NCI-H2196 treated with DMSO at 0.1 percent for 48 hours (cell line): ENCODE results near the gene SH3GL1.

Experiments
- DNase-seq: peaks from one replicate; lab custom pipeline; 2025; ENCODE audit not compliant: unreplicated experiment; lab: John Stamatoyannopoulos, UW

Gene SH3GL1

DNA sequence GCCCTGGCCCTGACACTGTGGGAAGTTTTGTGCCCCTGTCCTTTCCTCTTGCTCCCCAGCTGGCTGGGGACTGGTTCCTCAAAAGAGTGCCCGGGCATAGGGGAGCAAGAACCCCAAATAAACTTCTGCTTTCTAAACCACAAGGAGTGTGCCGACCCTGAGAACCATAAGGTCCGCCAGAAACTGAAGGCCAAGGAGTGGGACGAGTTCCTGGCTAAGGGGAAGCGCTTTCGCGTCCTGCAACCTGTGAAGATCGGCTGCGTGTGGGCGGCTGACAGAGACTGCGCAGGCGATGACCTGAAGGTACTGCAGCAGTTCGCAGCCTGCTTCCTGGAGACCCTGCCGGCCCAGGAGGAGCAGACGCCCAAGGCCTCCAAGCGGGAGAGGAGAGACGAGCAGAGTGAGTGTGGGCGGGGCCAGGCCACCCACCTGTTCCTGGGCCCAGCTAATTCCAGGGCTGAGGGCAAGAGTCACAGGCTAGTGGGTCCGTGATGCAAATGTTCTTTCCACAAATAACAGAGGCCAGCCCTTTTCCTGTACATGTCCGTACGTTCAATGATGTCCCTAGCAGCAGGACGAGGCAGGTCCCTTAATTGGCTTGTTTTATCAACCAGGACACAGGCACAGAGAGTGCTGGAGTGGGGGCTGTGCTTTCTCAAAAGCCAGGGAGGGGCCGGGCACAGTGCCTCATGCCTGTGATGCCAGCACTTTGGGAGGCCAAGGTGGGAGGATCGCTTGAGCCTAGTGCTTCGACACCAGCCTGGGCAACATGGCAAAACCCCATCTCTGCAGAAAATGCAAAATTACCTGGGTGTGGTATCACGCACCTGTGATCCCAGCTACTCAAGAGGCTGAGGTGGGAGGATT, 31.7 kb upstream of the SH3GL1 start:
- no peak for DNase-seq

DNA sequence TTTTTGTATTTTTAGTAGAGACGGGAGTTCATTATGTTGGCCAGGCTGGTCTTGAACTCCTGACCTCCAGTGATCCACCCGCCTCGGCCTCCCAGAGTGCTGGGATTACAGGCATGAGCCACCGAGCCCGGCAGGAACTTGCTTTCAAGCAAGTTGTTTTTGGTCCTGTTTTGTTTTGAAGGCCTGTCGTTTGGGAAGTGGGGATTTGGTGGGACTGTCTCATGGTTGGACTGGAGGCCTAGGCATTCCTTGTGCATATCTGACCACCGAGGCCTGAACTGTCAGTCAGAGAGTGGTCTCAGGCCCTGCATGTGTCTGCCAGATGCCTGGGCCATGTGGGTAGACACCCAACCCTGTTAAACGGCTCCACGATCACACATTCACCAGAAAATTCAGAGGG, 30.9 kb upstream of the SH3GL1 start:
- DNase-seq: no peak

DNA sequence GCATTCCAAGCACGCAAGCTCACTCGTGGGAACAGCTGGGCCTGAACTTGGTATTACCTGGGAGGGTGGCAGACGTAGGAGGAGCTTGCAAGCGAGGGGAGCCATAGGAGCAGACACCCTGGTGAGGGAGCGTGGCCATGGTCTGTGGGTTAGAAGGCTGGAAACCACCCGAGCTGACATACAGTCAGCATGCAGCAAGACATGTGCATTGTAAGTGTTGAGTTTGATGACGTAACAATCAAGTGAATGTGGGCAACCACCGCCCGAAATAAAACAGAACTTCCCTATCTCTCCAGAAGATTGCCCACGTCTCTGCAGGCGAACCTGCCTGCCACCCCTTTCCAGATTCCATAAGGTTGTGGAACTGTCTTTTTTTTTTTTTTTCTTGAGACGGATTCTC, 30.4 kb upstream of the SH3GL1 start:
- DNase-seq: no peak

DNA sequence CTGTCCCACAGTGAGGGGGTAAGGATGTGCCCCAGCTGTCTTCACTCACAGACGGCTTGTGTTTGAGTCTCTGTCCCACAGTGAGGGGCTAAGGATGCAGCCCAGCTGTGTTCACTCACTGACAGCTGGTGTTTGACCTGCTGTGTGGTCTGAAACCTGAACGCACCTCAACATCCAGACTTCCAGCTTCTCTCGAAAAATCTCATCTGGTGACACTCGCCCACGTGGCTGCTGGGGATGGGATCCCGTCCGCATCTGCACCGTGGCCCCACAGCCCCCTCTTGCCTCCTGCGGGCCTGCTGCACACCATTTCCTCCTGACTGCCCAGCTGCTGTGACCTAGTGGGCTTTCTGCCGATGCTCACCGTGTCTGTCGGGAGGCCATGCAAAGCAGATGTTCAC, 29.4 kb upstream of the SH3GL1 start:
- no peak for DNase-seq

DNA sequence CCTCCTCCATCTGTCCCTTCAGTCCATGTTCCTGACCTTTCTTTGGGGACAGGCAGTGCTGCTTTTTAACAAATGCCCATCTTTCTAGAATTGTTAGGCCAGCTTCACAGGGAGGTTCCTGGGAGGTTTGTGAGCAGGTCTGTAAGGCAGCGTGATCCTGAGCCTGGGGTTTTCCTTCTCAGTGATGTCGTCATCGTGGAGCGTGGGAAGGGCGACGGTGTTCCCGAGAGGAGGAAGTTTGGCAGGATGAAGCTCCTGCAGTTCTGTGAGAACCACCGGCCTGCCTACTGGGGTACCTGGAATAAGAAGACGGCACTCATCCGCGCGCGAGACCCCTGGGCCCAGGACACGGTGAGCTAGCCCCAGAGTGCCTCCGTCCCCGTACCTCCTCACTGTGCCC, 28.9 kb upstream of the SH3GL1 start:
- DNase-seq: no peak

DNA sequence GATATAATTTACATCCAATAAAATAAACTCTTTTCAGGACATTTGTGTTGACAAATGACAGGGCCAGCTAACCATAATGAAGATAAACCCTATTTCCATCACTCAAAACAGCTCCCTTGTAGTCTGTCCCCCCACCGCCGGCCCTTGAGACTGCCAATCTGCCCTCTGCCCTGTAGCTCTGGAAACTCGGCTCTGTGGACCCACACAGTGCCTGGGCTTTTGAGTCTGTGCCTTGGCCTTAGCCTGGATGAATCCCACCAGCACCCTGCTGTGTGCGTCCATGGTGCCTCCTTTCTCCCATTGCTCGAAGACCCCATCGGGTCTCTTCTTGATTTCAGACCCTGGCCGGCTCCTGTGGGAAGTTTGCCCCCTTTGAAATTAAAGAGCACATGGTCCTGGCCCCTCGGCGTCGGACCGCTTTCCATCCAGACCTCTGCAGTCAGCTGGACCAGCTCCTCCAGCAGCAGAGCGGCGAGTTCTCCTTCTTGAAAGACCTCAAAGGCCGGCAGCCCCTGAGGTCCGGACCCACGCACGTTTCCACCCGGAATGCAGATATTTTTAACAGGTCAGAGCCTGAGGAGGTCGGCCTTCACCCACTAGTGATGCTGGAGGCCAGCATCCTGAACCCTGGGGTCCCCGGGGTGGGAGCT, 28.1 kb upstream of the SH3GL1 start:
- no peak for DNase-seq

DNA sequence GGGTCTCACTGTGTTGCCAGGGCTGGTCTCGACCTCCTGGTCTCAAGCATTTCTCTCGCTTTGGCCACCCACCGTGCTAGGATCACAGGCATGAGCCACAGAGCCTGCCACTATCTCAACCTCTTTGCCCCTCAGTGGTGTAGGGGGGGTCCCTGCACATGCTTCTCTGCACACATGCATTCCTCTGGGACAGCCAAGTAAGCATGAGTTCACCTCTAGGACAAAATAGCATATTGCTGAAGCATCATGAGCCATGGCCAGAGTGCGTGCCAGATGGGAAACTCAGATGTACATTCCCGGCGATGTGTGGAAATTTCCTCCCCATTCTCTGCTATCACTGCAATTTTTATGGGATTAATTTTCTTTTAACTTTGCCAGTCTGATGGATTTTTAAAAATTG, 25.2 kb upstream of the SH3GL1 start:
- no peak for DNase-seq

DNA sequence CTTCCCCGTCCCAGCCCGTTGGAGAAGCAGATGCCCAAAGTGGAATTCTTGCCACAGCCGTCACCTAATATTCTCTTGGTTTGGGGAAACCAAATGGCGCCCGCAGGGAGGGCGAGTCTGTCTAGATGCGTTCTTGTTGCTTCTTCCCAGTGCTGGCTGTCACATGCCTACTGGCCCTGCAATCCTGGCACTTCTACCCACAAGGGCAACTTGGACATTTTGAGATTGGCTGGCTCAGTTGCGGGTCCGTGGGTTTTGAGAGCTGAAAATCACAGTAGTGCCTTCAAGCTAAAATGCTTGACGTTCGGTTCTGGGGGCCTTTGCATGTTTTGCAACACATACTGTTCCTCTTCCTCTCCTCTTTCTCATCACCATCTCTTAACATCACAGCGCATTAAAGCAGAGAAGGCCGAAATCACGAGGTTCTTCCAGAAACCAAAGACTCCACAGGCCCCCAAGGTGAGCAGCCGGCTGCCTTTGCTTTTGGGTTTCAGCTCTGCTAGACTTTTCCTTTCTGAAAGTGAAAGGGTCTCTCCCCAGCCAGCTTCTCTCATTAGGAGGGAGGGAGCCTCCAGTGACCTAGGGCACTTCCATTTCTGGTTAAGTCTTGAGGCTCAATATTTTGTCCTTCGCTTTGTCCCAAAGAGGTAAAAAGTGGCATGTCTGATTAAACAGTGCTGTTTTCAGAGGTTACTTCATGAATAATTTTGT, 23.2 kb upstream of the SH3GL1 start:
- DNase-seq: no peak

DNA sequence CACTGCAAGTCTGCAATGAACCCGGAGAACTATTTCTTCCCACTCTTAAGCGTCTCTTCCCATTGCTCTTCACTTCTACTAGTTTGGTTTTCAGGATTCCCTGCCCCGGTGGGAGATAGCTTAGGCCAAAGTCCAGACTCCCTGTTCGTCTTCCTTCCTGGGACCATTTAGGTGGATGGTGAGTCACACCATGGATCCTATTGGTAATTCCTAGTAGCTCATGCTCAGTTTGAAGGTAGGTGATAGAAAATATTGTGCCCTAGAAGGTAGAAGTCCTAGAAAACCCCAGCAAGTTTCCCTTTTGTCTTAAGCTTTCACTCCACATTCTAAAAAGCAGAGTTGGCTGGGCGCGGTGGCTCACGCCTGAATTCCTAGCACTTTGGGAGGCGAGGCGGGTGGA, 15.9 kb upstream of the SH3GL1 start:
- no peak for DNase-seq

DNA sequence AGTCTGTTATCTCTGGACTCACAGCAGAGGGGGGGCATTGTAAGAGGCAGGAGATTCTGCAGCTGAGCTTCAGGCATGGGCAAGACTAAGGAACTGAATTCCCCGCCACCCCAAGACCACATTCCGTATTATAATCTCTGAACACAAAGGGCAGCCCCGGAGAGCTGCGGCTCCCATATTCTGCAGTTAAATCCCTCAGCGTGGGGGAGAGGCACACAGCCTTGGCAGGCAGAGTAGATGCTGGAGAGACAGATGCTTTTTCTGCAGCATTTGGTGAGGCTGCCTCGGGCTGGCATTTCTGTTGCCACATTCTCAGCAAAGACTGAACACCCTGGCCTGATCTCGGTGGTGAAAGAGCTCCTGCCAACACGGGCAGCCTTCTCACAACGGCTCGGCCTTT, 15.0 kb upstream of the SH3GL1 start:
- no peak for DNase-seq

DNA sequence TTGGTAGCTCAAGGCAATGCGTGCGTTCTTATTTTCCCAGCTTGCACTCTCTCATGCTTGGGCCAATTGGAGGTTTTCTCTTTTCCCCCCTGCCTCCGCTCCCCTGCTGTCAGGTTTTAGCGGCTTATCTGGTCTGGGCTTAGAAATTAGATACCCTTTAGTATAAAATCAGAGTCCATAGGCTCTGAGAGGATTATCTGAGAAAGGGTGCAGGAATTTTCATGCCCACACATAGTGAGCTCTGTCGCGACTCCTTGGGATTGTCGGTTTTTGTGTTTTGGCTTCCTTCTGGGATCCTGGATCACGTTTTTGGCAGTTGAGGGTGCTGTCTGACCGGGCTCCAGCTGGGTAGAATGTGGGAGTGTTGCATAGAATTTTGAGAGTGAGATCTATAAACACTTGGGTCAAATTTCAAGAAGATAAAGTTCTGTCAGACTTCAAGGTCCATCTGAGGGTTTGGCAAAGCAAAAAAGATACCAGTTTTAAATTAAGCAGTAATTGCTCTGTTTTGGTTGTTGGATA, 14.5 kb upstream of the SH3GL1 start:
- DNase-seq: no peak

DNA sequence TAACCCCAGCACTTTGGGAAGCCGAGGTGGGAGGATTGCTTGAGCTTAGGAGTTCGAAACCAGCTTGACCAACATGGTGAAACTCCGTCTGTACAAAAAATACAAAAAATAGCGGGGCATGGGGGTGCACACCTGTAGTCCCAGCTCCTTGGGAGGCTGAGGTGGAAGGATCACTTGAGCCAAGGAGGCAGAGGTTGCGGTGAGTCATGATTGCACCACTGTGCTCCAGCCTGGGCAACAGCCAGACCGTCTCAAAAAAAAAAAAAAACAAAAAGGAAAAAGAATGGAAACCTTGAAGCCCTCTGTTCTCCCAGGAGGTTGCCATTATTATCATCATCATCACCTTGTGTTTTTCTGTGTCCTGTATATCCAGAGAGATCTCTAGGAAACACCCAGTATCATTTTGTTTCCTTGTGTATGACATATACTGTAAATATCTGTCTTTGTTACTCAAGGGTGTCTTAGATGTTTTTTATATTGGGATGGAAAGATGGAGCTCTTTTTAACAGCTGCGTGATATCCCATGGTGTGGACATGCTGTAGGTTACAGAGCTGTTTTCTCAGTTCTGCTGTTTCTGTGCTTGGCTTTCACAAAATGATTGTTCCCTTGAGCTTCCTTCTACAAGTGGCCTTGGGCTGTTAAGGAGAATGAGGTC, 13.9 kb upstream of the SH3GL1 start:
- DNase-seq: no peak

DNA sequence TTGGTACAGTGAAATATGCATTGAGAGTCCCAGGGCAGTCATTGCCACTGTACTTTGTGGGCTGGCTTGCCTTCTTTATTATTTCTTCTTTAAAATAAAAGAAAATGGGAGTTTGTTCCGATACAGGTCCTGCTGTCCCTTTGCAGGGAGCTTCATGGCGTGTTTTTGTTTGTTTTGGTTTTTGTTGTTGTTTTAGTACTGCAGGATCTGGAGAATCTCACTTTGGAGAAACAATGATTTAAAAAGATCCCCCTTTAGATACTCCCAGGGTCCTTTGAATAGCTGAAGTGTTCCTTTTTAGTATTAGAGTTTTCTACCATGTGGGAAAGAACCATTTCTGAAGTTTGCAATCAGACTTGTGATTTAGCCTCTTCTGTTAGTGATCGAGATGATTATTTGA, 13.2 kb upstream of the SH3GL1 start:
- no peak for DNase-seq

DNA sequence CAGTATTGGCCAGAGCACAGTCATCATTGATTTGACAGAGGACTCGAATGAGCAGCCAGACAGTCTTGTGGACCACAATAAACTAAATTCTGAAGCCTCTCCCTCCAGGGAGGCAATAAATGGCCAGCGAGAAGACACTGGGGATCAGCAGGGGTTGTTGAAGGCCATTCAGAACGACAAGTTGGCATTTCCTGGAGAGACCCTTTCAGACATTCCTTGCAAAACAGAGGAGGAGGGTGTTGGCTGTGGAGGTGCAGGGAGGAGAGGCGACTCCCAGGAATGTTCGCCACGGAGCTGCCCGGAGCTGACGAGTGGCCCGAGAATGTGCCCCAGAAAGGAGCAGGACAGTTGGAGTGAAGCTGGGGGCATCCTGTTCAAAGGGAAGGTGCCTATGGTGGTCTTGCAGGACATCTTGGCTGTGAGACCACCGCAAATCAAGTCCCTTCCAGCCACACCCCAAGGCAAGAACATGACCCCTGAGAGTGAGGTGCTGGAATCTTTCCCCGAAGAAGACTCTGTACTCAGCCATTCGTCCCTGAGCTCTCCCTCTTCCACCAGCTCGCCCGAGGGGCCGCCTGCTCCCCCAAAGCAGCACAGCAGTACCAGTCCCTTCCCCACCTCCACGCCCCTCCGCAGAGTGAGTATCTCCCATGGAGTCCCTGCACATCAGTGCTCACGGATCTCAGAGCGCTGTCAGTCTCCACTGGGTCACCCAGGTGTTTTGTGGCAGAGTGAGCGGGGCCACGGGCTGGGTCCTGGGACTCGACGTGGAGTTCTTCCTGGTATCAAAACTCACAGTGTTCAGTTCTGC, 9.0 kb upstream of the SH3GL1 start:
- no peak for DNase-seq

DNA sequence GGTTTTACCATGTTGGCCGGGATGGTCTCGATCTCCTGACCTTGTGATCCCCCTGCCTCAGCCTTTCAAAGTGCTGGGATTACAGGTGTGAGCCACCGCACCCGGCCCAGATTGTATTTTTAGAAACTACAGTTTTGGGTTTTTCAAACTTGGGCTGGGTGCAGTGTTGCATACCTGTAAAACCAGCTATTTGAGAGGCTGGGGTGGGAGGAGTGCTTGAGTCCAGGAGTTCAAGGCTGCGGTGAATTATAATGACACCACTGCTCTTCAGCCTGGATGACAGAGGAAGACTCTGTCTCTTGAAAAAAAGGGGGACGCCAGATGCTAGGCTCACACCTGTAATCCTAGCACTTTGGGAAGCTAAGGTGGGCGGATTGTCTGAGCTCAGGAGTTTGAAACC, 6.3 kb upstream of the SH3GL1 start:
- no peak for DNase-seq

DNA sequence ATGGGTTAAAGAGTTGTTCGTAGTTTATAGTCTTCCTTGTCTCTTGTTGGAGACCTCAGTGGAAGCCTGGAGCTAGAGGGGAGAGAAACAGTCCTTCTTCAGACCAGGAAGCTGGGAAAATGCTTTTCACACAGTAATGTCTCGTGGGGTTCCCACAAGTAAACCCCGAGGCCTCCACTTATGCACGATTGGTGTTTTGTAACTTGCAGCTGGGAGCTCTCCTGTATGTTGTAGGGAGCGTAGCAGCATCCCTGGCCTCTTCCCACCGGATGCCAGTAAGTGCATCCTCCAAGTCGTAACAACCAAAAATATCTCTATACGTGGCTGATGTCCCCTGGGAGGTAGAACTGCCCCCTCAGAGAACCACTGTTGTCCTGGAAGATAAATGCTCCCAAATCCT, 5.6 kb upstream of the SH3GL1 start:
- DNase-seq: no peak

DNA sequence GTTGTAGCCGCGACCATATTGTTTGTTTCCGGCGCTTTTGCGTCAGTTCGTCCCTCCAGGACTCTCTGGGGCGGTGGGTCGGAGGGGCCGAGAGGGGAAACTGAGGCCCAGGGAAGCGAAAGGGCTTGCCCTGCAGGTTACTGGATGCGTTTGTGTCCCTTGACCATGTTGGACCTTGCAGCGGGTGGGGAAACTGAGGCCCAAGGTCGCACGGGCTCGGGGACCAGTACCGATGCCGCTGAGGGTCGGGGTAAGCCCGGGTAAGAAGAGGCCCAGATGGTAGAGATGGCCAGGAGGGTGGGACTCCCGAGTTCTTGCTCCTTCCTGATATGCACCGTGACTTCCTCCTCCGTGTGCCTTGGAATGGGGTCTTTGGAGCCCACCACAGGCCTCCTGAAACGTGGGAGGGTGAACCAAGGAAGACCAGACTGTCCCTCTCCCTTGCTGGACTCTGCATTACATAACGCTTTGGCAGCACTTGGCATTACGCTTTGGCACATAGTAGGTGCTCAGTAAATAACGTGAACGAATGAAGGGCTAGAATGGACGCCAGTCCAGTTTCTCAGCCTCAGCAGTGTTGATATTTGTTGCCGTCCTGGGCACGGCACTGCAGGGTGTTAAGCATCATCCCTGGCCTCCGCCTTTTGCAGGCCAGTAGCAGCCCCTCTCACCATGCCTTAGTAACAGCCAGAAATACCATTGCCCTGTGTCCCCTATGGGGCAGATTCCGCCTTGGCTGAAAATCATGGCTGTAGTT, 2.8 kb upstream of the SH3GL1 start:
- DNase-seq: no peak

DNA sequence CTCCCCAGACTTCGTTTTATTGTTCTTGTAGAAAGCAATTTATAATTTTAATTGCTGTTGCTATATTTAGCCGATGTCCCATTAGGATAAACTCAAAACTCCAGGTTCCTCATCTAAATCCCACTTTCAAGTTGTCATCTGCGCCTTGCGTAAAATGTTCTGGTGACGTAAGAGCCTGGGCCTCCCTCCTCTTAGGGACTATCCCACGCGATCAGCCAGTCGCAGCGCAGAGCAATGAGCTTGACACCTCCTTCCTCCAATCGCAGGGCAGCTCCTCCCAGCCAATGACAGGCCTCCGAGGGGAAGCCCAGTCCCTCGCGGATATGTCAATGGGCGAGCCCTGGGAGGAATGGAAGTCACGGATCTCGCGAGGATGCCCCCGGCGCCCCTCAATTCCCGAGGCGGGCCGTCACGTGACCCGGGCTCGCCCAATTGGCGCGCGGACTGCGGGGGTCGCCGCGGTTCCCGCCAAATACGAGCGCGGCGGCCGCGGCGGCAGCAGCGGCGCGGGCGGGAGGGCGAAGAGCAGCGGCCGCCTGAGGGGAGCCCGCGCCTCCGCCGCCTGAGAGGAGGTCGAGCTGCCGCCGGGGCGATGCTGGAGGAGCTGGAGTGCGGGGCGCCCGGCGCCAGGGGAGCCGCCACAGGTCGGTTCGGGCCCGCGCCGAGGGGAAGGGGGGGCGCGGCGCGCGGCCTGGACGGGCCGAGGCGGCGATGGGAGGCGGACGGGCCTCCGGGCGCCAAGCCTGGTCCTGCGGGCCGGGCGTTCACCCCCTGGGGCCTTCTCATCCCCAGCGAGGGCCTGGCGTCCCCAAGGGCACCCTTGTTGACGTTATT, 2.0 kb upstream of the SH3GL1 start, which contains the start of gene CHAF1A:
TSS of gene CHAF1A (plus strand) at position 470 of the 834 bp plus-strand sequence. CDS start at position 593, 123 bp downstream.
- peak; percentile 98 for DNase-seq

DNA sequence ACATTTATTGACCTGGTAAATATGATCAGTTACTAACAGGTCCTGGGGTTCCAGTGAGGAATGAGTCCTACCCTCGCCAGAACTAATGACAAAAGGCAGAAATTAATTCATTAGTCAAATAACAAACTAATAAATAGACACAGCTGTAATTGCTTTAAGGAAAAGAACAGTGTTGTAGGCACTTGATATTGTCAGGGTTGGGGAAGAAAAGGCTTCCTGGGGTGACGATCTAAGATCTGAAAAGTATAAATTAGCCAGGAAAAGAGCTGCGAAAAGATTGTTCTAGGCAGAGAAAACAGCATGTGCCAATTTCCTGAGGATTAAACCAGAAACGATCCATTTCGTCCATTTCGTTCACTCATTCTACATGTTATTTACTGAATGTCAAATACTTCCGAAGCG, 1.4 kb upstream of the SH3GL1 start:
- DNase-seq: no peak
